Nephron (organoid): Measurements from ENCODE around the gene CENPC.
"Not testable (repeated sequence)": the region's sequence is repeated elsewhere in the genome, so short reads cannot be mapped to it uniquely, and the experiment has no call there.

Experiments
- H3K27ac Mint-ChIP-seq, 3 experiments: 2 replicates each; pipeline ENCODE4 v1.8.0; 2020; ENCODE audit warnings: mixed read lengths in 3 of 3, mild to moderate bottlenecking in 2 of 3, moderate library complexity in 1 of 3
- H3K27me3 Mint-ChIP-seq: 2 replicates; pipeline ENCODE4 v1.8.0; 2021; ENCODE audit warnings: low read depth, mild to moderate bottlenecking, moderate library complexity, mixed read lengths
- H3K36me3 Mint-ChIP-seq: 2 replicates; pipeline ENCODE4 v1.8.0; 2020; ENCODE audit warnings: low read depth, mixed read lengths
- H3K4me1 Mint-ChIP-seq: 2 replicates; pipeline ENCODE4 v1.8.0; 2020; ENCODE audit warnings: mixed read lengths
- H3K4me3 Mint-ChIP-seq, 3 experiments: 2 replicates each; pipeline ENCODE4 v1.8.0; 2020; ENCODE audit warnings: mild to moderate bottlenecking in 3 of 3, mixed read lengths in 3 of 3, moderate library complexity in 2 of 3
- H3K9me3 Mint-ChIP-seq: 2 replicates; pipeline ENCODE4 v1.8.0; 2020; ENCODE audit warnings: mixed read lengths
- CTCF ChIP-seq, 3 experiments: fragments of 200-600 bp; sonication (generic); IDR thresholded peaks; one replicate each; pipeline ENCODE4 v1.5.0; 2021; ENCODE audit warnings: antibody characterized with exemption in 3 of 3; ENCODE audit not compliant: unreplicated experiment in 3 of 3

The CENPC gene

GRCh38 chr4:67558493-67558892 is 13.2 kb upstream of the CENPC start, which contains the start of gene STAP1:
TSS of gene STAP1 (plus strand) at chr4:67558727. CDS start at chr4:67558810, 83 bp downstream.
- no peaks in the 10 kb centered on the region for H3K36me3 Mint-ChIP-seq
- no peaks in the 10 kb centered on the region for H3K9me3 Mint-ChIP-seq
- peaks cover 5% of the 10 kb centered on the region for H3K4me1 Mint-ChIP-seq
- TF ChIP-seq CTCF (IDR thresholded peaks at IDR 0.05; ENCODE audit: unreplicated experiment in 3 of 3): no peak
- H3K4me3 Mint-ChIP-seq: no peak within 1 kb of the TSS
- no peak within 1 kb of the TSS for H3K27ac Mint-ChIP-seq
- H3K27me3 Mint-ChIP-seq: no peaks in the 10 kb centered on the region

- H3K4me3 Mint-ChIP-seq: no peak overlapping the region
- H3K27ac Mint-ChIP-seq: no peak overlapping the region
- H3K36me3 Mint-ChIP-seq: no peaks in the 10 kb centered on the region
- TF ChIP-seq CTCF (IDR thresholded peaks at IDR 0.05; ENCODE audit: unreplicated experiment in 3 of 3): no peak
- no peaks in the 10 kb centered on the region for H3K9me3 Mint-ChIP-seq
- peaks cover 5% of the 10 kb centered on the region for H3K4me1 Mint-ChIP-seq
- H3K27me3 Mint-ChIP-seq: no peaks in the 10 kb centered on the region
These were observed 11.1 kb upstream of the CENPC start for GRCh38 chr4:67556436-67556835.

- peaks cover 5% of the 10 kb centered on the region for H3K4me1 Mint-ChIP-seq
- H3K9me3 Mint-ChIP-seq: no peaks in the 10 kb centered on the region
- no peaks in the 10 kb centered on the region for H3K36me3 Mint-ChIP-seq
- no peaks in the 10 kb centered on the region for H3K27me3 Mint-ChIP-seq
- TF ChIP-seq CTCF (IDR thresholded peaks at IDR 0.05; ENCODE audit: unreplicated experiment in 3 of 3): no peak
- no peak overlapping the region for H3K4me3 Mint-ChIP-seq
- H3K27ac Mint-ChIP-seq: no peak overlapping the region
These were observed 10.1 kb upstream of the CENPC start for GRCh38 chr4:67555447-67555846.

DNA sequence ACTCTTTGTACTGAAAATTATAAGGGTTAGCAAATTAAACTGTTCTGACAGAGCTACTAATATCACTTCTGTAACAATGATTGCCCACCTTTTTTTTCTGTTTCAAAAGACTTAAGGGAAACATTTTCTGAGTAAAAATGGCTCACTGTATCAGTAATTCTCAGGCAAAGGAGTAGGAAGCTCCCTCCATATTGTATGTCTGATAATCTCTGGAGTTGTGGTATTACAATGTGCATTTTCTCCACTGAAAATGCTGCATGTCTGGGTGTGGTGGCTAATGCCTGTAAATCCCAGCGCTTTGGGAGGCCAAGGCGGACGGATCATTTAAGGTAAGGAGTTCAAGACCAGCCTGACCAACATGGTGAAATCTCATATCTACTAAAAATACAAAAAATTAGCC is 8.8 kb upstream of the CENPC start:
- no peaks in the 10 kb centered on the region for H3K36me3 Mint-ChIP-seq
- no peaks in the 10 kb centered on the region for H3K27me3 Mint-ChIP-seq
- H3K27ac Mint-ChIP-seq: no peak overlapping the region
- no peak for TF ChIP-seq CTCF (IDR thresholded peaks at IDR 0.05; ENCODE audit: unreplicated experiment in 3 of 3)
- no peaks in the 10 kb centered on the region for H3K9me3 Mint-ChIP-seq
- no peak overlapping the region for H3K4me3 Mint-ChIP-seq
- H3K4me1 Mint-ChIP-seq: peaks cover 5% of the 10 kb centered on the region

DNA sequence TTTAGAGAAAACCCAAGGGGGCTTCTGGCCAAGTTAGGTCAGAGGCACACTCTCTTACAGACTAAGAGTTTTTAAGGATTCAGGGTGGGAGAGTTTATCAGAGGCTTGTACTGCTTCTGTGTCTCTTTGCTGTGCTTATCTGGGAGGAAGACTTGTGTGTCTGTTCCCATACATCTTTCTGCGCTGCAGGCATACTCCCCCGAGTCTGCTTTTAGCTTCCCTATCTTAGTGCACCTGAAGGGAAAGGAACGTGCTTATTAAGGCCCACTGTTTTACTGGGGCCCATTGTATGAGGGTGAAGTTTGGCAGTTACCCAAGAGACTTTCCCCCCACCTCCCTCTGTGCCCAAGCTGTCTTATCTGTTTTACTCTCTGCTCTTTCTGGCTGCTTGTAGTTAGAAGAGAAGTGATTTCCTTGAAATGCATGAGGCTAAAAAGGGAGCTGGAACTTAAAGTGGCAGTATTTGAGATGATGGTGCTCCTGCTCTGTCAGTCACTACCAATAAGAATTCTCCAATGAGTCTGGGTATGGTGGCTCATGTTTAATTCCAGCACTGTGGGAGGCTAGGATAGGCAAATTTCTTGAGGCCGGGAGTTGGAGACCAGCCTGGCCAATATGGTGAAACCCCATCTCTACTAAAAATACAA is 7.0 kb upstream of the CENPC start:
- H3K9me3 Mint-ChIP-seq, H3K36me3 Mint-ChIP-seq, H3K27me3 Mint-ChIP-seq, H3K4me1 Mint-ChIP-seq, H3K27ac Mint-ChIP-seq, H3K4me3 Mint-ChIP-seq: not testable (repeated sequence)

DNA sequence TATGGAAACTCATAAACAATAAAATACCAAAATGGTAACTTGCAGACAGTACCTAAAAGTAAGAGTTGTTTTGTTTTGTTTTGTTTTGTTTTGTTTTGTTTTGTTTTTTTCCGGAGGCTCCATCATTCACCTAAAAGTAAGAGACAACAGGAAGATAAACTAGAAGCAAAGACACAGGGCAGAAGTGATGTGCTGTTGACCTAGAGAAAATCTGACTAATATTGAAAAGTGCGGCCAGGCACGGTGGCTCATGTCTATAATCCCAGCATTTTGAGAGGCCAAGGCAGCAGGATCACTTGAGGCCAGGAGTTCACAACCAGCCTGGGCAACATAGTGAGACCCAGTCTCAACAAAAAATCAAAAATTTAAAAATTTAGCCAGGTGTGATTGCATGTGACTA is 5.6 kb upstream of the CENPC start:
- no peak overlapping the region for H3K4me3 Mint-ChIP-seq
- no peaks in the 10 kb centered on the region for H3K36me3 Mint-ChIP-seq
- no peaks in the 10 kb centered on the region for H3K9me3 Mint-ChIP-seq
- no peak overlapping the region for H3K27ac Mint-ChIP-seq
- no peaks in the 10 kb centered on the region for H3K4me1 Mint-ChIP-seq
- H3K27me3 Mint-ChIP-seq: no peaks in the 10 kb centered on the region
- no peak for TF ChIP-seq CTCF (IDR thresholded peaks at IDR 0.05; ENCODE audit: unreplicated experiment in 3 of 3)
